Activated CD8-positive, alpha-beta memory T cell treated with anti-CD3 and anti-CD28 coated beads for 1 hour (primary cell): ENCODE data around the gene ZNF462.

ENCODE experiments used
- DNase-seq, 2 donors: peaks; one replicate each; pipeline ENCODE4 v3.0.0-alpha.2; 2020; ENCODE audit warnings: low read depth in 1 of 2; ENCODE audit errors: extremely low read depth in 1 of 2

Gene ZNF462

DNA sequence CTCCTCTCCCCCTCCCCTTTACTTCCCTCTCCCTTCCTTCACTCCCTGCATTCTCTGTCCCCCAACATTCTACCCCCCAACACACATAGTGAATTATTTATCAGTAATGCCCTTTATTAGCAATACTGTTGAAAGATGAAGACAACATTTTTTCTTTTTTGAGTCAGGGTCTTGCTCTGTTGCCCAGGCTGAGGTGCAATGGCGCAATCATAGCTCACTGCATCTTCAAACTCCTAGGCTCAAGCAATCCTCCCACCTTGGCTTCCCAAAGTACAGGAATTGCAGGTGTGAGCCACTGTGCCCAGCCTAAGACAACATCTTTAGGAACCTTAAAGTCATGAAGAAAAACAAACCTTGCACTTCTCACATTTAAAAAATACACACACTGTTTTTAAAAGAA lies 130.6 kb downstream of the ZNF462 start:
- no peak for DNase-seq

DNA sequence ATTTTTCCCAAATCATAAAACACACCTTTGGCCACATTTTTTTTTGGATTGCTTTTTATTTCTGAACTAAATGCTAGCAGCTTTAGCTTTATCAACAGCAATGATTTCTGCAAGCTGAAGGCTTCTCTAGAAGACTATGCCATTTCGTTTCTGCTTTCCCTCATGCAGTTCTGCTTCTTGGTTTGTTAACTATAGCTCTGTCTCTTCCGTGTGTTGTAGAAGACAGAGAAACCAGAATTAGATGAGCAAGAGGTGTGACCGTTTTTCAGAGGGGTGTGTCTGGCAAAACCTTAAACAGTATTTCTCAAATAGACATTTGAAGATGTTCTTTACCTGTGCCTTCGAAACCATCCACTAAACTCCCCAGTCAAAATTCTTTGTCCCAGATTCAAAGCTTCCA lies 131.5 kb downstream of the ZNF462 start:
- DNase-seq = no peak

DNA sequence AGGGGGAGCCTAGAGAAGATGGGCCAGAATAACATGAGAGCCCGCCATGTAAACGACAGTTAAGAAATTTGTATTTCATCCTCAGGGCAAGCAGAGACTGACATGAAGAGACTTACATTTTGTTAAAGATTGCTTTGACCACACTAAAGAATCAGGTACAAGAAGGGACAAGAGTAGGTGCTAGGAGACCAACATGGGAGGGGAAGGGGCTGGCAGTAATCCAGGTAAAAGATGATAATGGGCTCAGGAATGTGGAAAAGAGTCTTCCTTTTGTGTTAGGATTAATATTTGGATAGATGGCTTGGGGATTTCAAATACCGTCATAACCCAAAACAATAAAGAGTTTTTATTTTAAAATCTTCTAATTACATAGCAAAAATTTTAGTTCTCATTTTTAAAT lies 137.3 kb downstream of the ZNF462 start:
- no peak for DNase-seq

DNA sequence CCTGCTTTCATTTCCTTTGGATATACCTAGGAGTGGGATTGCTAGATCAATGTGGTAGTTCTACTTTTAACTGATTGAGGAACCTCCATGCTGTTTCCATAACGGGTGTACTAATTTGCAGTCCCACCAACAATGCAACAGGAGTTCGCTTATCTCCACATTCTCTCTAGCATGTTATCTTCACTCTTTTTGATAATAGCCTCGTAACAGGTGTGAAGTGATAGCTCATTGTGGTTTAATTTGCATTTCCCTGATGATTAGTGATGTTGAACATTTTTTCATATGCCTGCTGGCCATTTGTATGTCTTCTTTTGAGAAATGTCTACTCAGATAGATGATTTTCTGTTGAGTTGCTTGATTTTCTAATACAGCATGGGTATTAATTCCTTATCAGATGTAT lies 142.2 kb downstream of the ZNF462 start:
- DNase-seq = no peak

DNA sequence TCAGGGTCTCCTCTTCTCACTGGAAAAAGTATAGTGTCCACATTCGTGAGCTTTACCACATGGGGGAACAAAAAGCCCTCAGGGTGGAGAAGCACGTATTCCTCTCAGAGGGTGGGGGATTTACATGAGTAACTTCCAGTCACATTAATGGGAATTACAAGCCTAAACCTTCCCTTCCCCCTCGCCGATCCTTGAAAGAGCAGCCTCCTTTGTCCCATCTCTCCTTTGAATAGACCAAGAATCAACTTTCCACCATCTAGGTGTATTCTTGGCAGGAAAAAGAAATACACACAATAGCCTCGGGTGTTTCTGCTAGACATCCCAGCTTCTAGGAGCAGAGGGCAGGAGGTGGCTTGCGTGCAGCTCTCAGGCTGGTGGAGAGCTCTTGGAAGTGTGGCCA lies 144.4 kb downstream of the ZNF462 start:
- no peak for DNase-seq

DNA sequence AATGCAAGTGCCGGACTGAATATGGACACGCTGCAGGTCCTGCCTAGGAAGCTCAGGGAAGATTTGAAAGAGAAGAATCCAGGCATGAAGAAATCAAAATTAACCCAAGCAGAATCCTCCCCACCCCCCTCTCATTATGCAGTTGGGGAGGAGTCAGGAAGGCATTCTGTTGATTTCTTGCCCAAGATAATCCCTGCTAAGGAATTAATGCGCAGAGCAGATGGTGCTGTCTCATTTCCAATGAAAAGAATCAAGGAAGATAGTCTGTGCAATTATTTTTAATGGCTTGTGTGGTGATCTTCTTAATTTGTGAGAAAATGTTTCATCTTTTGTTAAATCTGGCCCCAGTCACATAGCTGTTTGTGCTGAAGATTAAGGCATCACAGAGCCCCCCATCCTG lies 145.0 kb downstream of the ZNF462 start:
- no peak for DNase-seq

DNA sequence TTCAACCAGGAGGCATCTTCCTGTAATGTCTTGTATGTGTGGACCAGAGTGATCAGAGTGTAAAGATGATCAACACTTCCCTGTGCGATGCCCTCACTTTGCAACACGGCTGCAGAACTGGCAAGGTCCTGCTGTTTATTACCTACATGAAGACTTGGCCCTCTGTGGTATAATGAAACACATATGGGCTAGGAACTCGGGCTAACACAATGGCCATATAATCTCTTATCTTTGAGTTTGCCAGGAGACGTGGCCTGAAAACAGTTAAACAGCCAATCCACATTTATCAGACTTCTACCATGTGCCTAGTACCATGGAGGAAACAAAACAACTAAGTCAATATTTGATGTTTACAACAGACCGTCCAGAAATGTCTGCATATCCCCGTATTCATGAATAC lies 145.5 kb downstream of the ZNF462 start:
- DNase-seq = no peak

DNA sequence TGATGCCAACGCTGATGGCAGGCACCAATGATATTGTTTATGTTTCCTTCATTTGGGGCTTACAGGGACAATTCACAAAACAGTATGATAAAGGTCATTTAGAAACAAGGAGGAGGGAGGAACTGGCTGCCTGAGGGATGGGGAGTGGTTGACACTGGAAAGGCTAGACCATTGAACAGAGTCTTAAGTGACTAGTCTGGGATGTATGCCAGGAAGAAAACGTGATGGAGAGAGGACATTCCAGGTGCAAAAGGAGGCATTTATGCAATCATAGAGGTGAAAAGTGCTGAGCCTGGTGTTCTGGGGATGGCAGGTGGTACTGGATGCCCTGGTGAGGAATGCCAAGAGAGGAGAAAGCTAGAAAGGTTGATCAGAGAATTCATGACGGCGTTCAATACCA lies 153.4 kb downstream of the ZNF462 start:
- DNase-seq = no peak

DNA sequence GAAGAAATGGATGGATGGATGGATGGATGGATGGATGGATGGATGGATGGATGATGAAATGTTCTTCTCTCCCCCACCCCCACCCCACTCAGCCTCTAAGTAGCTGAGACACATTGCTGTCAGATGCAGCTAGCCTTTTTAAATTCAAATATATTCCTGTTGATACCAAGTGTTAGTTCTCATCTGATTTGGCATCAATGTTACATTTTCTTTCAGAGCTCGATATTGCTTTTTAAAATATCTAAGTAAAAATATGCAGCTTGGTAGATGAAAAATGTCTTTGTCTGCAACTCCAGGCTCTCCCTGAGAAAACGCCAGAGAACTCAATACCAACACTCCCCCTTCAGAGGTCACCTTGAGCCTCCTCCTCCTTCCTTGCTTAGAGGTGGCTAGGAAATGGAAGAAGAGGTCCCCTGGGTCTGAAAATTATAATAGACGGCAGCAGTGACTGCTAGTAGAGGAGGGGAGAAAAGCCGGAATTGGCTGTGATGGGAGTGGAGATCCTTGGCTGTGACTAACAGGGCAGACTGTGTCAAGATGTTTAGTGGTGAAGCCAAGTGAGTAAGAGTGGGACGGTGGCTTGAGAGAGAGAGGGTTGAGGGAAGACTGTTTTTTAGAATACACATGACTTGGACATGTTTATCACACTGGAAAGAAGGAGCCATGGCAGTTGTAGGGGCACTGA lies 156.0 kb downstream of the ZNF462 start:
- DNase-seq = no peak

DNA sequence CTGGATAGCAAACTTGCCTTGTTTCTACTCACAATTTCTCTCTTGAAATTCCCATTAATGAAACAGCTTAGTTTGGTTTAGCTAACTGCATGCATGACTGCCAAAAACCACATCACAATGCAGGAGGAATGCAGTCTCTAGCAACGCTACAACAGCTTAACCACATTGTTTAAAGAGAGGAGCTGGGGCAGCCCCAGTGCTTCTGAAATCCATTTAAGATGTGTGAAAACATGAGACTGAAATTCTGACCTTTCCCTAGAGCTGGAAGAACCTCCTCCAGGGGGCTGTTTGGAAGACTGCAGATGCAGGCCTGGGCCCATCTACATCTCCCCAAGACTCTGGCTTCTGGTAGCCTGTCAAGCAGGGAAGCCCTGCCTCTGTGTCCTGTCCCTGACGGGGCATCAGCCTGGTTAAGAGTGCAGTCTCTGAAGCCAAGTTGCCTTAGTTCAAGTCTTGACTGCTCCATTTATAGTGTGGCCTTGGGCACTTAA lies 157.1 kb downstream of the ZNF462 start:
- DNase-seq = no peak

DNA sequence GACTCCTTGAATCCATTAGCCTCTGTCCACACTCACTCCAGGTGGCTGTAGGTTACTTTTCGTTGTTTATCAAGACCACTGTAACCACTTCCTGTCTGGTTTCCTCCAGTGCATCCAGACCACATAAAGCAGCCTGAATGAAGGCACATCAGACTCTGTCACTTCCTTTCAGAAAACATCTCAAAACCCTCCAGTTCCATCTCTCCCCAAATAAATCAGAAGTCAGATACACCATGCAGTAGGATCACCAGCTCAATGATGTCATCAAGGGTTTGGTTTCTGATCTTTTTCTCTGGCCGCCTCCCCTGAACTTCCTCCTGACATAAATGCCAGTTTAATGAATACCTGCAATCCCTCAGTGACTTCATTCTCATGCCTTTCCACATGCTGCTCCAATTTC lies 161.2 kb downstream of the ZNF462 start:
- DNase-seq = no peak

DNA sequence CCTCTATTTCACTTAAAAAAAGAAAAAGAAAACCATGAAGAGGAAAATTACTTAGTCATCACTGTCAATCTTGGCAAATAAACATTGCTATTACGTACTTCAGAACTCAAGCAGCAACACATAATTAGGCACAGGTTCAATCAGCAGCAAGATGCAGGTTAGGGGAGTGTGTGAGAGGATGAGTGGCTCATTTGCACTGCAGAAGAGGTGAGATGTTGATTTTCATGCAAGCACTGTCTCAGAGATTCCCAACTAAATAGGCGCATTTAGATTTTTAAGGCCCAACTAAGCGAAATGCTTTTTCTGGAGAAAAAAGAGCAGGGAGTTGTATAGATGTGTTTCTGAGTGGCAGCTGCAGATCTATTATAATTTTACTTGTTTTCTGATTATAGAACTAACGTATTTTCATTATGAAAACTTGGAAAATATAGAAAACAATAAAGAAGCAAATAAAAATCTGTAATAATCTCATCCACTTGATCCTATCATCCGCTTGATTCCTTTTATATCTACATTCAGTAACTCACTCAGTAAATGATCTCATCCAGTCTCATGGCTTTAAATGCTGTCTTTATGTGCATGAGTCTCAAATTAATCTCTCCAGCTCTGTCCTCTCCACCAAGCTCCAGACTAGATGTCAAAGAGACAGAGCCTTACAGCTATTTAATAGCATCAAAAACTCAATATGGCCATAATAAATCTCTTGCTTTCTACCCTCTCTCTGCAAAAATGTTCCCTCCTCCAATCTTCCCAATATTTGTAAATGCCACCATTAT lies 162.5 kb downstream of the ZNF462 start:
- DNase-seq = no peak

DNA sequence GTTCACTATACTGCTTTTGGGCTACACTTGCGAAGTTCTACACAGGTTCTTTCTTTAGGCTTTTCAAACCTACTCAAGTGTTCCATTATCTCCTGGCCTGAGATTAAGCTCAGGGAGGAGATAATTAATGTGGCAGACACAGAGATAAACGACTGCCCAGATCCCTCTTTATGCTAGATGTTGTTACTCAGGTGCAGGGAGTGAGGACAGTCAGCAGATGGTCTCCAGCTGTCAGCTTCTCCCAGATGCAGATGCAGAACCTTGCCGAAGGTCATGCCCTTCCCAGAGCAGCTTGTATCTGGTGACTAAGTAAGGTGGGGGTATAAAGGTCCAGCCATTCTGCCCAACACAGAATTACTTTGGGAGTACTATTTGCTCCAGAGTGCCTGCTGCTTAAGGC lies 166.2 kb downstream of the ZNF462 start:
- DNase-seq = no peak

DNA sequence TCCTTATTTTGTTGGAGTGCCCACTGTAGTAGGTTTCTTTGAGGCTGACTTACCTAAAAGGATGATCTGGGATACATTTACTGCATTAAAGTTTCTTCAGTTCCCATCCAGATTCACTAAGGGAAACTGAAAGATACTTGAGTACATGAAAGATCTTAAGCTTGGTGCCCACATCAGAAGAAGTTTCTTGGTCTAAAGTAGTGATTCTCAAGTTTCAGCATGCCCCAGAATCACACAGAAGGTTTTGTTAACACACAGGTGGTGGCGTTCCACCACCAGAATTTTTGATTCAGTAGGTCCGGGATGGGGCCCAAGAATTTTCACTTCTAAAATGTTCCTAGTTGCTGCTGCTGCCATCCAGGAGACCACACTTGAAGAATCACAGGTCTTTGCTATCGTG lies 171.0 kb downstream of the ZNF462 start:
- DNase-seq = no peak

DNA sequence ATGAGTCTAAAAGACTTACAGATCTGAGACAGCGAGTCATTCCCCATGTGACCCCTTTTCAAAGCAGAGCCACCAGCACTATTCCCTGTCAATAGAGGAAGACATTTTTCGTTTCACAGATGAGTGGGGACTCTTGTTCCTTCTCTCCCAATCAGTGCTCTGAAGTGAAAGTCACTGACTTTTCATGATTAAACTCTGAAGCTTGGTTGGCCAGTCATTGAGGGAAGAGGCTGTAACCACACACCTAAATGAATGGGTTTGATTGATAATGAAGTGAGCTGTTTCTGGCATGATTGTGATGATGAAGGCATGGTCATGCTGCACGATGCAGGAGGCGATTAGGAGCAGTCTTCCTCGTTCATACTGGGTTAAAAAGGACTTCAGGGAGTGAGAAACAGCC lies 171.9 kb downstream of the ZNF462 start:
- no peak for DNase-seq

DNA sequence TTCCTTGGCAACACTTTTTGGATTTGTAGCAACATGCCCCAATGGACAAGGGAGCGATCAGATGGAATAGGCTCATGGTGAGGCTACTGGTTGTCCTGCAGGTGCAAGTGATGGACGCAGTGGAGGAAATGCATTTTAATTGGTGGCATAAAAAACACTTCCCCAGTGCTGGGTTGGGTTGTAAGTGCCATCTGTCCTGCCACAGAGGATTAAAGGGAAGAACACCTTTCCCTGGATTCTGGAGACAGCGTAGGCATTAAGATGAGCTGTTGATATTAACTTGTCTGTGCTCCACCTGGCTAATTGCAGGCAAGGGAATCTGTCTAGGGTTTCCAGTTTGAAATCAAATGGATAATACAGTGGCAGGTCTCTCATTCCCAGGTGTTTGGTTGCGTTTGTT lies 173.4 kb downstream of the ZNF462 start:
- no peak for DNase-seq

DNA sequence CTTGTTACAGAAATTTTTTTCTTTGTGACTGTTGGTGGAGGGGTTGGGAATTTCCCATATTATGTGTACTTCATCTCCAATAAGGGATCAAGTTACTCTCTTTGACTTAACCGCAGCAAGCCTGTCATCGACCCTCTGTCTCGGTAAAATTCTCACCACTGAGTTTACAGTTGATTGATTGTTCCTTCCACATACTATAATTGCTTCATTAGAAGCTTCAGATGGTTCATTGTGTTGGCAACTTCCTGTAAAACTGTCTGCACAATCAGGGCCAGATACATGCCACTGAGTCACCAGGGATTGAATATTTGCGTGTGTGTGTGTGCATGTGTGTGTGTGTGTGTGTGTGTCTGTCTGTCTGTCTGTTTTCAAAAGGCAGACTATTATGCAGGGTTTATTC lies 176.6 kb downstream of the ZNF462 start:
- no peak for DNase-seq

DNA sequence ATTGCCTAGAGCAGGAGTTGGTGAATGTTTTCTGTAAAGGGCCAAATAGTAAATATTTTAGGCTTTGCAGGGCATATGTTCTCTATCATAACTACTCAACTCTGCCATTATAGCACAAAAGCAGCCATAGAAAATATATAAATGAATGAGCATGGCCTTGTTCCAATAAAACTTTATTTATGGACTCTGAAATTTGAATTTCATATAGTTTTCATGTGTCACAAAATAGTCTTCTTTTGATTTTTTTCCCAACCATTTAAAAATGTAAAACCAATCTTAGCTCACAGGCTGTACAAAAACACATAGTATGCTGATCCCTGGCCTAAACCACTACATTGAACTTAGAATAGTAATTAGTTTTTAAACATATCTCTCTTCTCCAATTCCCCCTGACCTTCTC lies 179.6 kb downstream of the ZNF462 start:
- DNase-seq = no peak

DNA sequence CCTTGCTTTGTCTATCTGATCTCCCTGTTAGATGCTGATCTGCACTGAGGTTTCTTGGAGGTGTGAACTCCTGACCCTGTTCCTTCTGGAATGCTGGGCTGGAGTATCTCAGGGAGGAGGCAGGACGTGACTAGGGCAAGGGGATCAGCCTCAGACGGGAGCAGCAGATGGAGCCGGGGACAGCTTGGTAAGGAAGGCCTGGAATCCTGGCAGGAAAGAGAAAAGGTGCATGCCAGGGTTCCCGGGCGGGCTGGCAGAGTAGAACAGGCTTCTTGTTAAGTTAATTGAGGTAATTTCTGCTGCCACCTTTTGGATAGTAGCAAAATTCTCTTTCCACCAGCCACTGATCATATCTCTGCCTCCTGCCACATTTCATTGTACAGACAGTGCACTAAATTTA lies 180.9 kb downstream of the ZNF462 start:
- DNase-seq = no peak

DNA sequence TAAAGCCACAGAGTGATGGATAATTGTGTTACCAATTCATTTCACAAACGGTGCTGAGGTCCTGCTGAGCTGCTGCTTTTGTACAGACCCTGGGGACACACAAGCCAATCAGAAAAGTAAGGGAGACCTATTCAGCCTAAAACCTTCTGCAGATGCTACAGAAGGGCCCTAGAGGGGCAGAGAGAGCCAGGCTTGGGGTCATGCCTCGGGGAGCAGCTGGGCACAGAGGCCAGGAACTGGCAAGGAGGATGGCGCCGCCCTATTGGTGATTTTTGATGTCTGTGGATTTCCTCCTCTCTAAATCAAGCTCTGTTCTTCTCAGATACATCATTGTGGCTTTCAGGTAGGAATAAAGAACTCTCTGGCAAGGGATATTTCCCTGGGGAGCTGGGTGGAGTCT lies 181.9 kb downstream of the ZNF462 start:
- DNase-seq = no peak

DNA sequence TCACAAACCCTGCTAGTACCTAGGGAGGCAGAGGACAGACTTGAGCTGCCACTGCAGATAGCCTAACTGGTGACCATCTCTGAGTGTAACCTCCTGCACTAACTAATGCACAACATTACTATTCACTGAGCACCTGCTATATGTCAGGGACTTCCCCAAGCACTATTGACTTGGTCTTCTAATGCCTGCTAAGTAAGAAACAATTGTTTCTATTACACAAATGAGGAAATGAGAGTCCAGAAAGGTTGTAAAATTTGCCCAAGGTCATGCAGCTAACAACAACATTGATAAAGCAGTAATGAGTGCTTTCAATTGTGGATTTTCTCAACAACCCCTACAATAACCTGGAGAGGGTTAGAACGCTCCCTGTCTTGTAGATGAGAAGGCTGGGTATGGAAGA lies 183.7 kb downstream of the ZNF462 start:
- no peak for DNase-seq

DNA sequence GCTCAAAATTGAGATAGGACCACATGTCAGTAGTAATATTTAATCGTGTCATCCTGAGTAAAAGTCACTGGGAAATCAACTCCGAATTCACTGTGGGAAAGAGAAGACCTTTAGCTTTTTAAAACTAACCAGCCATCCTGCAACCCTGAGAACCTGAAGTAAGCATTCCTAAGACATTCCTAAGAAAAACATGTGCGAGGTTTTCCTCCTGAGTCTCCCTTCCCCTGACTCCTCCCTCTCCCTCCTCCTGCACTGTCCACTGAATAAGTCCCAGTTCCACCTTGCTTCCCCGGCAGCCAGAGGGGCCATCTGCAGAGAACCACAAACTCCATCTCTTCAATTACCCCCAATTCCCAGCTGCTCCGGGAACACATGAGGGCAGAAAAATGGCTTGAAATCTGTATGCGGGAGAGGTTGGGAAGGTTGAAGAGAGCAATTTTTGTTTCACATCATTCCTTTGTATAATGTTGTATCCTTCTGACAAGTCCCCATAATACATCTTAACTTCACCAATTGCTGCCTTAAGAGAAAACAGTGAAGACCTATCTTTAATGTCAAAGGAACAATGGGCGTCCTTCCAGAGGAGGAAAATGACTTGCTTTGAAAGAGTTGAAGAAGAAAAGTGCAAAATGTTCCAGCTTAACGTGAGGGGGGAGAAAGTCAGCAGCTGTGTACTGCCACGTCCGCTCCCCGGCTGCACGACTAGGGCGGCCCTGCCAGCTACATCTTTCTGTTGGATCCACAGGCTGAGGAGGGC lies 186.3 kb downstream of the ZNF462 start:
- DNase-seq = no peak
